HFFc6 (cell line): ENCODE results near the gene ACTC1. TPM values are rescaled to one million over a fixed set of nuclear protein-coding genes. Genes with fewer than 3 reads are reported as not detected.

Experiments used
- DNase-seq: peaks from one replicate; pipeline ENCODE4 v3.0.0-alpha.2; 2018
- H3K27ac Mint-ChIP-seq: 2 replicates; pipeline ENCODE4 v1.8.0; 2020; ENCODE audit warnings: mild to moderate bottlenecking, mixed read lengths
- H3K27me3 Mint-ChIP-seq: 2 replicates; pipeline ENCODE4 v1.8.0; 2021; ENCODE audit warnings: mild to moderate bottlenecking, moderate library complexity, mixed read lengths; ENCODE audit not compliant: insufficient read depth
- H3K36me3 Mint-ChIP-seq: 2 replicates; pipeline ENCODE4 v1.8.0; 2021; ENCODE audit warnings: low read depth, mixed read lengths
- H3K4me1 Mint-ChIP-seq: 2 replicates; pipeline ENCODE4 v1.8.0; 2020; ENCODE audit warnings: low read depth, mixed read lengths
- H3K4me3 Mint-ChIP-seq: 2 replicates; pipeline ENCODE4 v1.8.0; 2020; ENCODE audit warnings: mild to moderate bottlenecking, moderate library complexity, mixed read lengths
- H3K9me3 Mint-ChIP-seq: 2 replicates; pipeline ENCODE4 v1.8.0; 2020; ENCODE audit warnings: mild to moderate bottlenecking, mixed read lengths
- CTCF ChIP-seq: fragments of 200-600 bp; sonication (generic); IDR thresholded peaks from 2 replicates; pipeline ENCODE4 v1.5.0; 2021; ENCODE audit warnings: antibody characterized with exemption, mild to moderate bottlenecking
- total RNA-seq, 6 experiments: library from RNA; stranded (reverse); fragmentation: NEBNext Ultra II Directional; extraction: Animal tissue kit (Norgen Biotek cat#: 25700); gene quantifications; 2 replicates in 1 of 6; 3 replicates in 5 of 6; pipeline ENCODE4 v1.2.3, GENCODE V29; 2021

Gene ACTC1
- total RNA-seq, 6 experiments from 2014 or later = 4.8 to 30.5 (median 24.7) TPM

GRCh38 chr15:34776606-34777105 is 18.7 kb downstream of the ACTC1 start:
- 0 out of 2 replicates have a peak, but pooled peaks cover 4% of the 10 kb centered on the region for H3K36me3 Mint-ChIP-seq
- peaks cover 6% of the 10 kb centered on the region; the same call in 1 of the 2 replicates for H3K9me3 Mint-ChIP-seq
- no peak overlapping the region for H3K4me3 Mint-ChIP-seq
- no peak for DNase-seq
- no peak for TF ChIP-seq CTCF
- no peak overlapping the region for H3K27ac Mint-ChIP-seq
- peaks cover 4% of the 10 kb centered on the region for H3K27me3 Mint-ChIP-seq
- H3K4me1 Mint-ChIP-seq = no peaks in the 10 kb centered on the region

GRCh38 chr15:34773917-34774316 is 21.4 kb downstream of the ACTC1 start:
- Mint-ChIP-seq H3K27ac (no peak overlapping the region), H3K36me3 (no peaks in the 10 kb centered on the region), H3K4me1 (no peaks in the 10 kb centered on the region), H3K27me3 (peaks cover 8% of the 10 kb centered on the region), H3K9me3 (no peaks in the 10 kb centered on the region), H3K4me3 (no peak overlapping the region)
- TF ChIP-seq CTCF = no peak
- DNase-seq = no peak

GRCh38 chr15:34773013-34773412 is 22.3 kb downstream of the ACTC1 start:
- Mint-ChIP-seq H3K4me3 (no peak overlapping the region), H3K4me1 (peaks cover 8% of the 10 kb centered on the region; the same call in 1 of the 2 replicates), H3K9me3 (no peaks in the 10 kb centered on the region), H3K27ac (no peak overlapping the region), H3K27me3 (peaks cover 9% of the 10 kb centered on the region), H3K36me3 (no peaks in the 10 kb centered on the region)
- no peak for TF ChIP-seq CTCF
- DNase-seq = no peak

GRCh38 chr15:34772312-34772711 is 23.0 kb downstream of the ACTC1 start:
- H3K27me3 Mint-ChIP-seq = peaks cover 10% of the 10 kb centered on the region
- H3K36me3 Mint-ChIP-seq = no peaks in the 10 kb centered on the region
- no peak overlapping the region for H3K27ac Mint-ChIP-seq

GRCh38 chr15:34769711-34770110 is 25.6 kb downstream of the ACTC1 start:
- no peaks in the 10 kb centered on the region for H3K9me3 Mint-ChIP-seq
- DNase-seq = no peak
- peaks cover 9% of the 10 kb centered on the region for H3K27me3 Mint-ChIP-seq
- peaks cover 10% of the 10 kb centered on the region; the same call in 1 of the 2 replicates for H3K4me1 Mint-ChIP-seq
- H3K27ac Mint-ChIP-seq = no peak overlapping the region
- no peak for TF ChIP-seq CTCF
- no peaks in the 10 kb centered on the region for H3K36me3 Mint-ChIP-seq
- no peak overlapping the region for H3K4me3 Mint-ChIP-seq

More at GRCh38 chr15:34772312-34772711, 23.0 kb downstream of the ACTC1 start:
- H3K9me3 Mint-ChIP-seq = no peaks in the 10 kb centered on the region
- no peak for TF ChIP-seq CTCF
- H3K4me3 Mint-ChIP-seq = no peak overlapping the region
- H3K4me1 Mint-ChIP-seq = peaks cover 10% of the 10 kb centered on the region; the same call in 1 of the 2 replicates
- no peak for DNase-seq
